RKO (cell line): ENCODE measurements around the gene GJD2.

Experiments
- DNase-seq: peaks from one replicate; pipeline ENCODE4 v3.0.0-alpha.2; 2016; ENCODE audit warnings: low spot score

The GJD2 gene

GRCh38 chr15:34773013-34773412 is 18.2 kb upstream of the GJD2 start:
- DNase-seq: no peak

GRCh38 chr15:34772312-34772711 is 17.5 kb upstream of the GJD2 start:
- DNase-seq: no peak

- DNase-seq: no peak
Measured at GRCh38 chr15:34769711-34770110, 14.9 kb upstream of the GJD2 start.

- DNase-seq: no peak
Measured at GRCh38 chr15:34768530-34768929, 13.7 kb upstream of the GJD2 start.

- no peak for DNase-seq
Measured at GRCh38 chr15:34765741-34766140, 10.9 kb upstream of the GJD2 start.

- no peak for DNase-seq
Measured at GRCh38 chr15:34760909-34761308, 6.1 kb upstream of the GJD2 start.

- DNase-seq: no peak
Measured at GRCh38 chr15:34759992-34760391, 5.2 kb upstream of the GJD2 start.

- no peak for DNase-seq
Measured at GRCh38 chr15:34759347-34759746, 4.5 kb upstream of the GJD2 start.

GRCh38 chr15:34757262-34757661 is 2.5 kb upstream of the GJD2 start:
- DNase-seq: no peak

- no peak for DNase-seq
Measured at GRCh38 chr15:34755419-34755773, 598 bp upstream of the GJD2 start.

GRCh38 chr15:34754171-34754601 is 612 bp downstream of the GJD2 start:
- DNase-seq: no peak

GRCh38 chr15:34753236-34753894 is 1.4 kb downstream of the GJD2 start:
- peak; percentile 60 for DNase-seq

GRCh38 chr15:34749691-34750090 is 5.1 kb downstream of the GJD2 start:
- DNase-seq: no peak

- DNase-seq: no peak
Measured at GRCh38 chr15:34739346-34739745, 15.5 kb downstream of the GJD2 start.

- no peak for DNase-seq
Measured at GRCh38 chr15:34738002-34738401, 16.8 kb downstream of the GJD2 start.

GRCh38 chr15:34737477-34737876 is 17.3 kb downstream of the GJD2 start:
- no peak for DNase-seq

GRCh38 chr15:34734303-34734702 is 20.5 kb downstream of the GJD2 start:
- no peak for DNase-seq

GRCh38 chr15:34733621-34734020 is 21.2 kb downstream of the GJD2 start:
- no peak for DNase-seq

GRCh38 chr15:34732430-34732829 is 22.4 kb downstream of the GJD2 start:
- no peak for DNase-seq

GRCh38 chr15:34730701-34731100 is 24.1 kb downstream of the GJD2 start:
- DNase-seq: no peak

- no peak for DNase-seq
Measured at GRCh38 chr15:34729886-34730285, 24.9 kb downstream of the GJD2 start.

- no peak for DNase-seq
Measured at GRCh38 chr15:34729056-34729455, 25.7 kb downstream of the GJD2 start.

GRCh38 chr15:34726406-34727100 is 28.2 kb downstream of the GJD2 start:
- no peak for DNase-seq

- DNase-seq: no peak
Measured at GRCh38 chr15:34725556-34725955, 29.2 kb downstream of the GJD2 start.
